ENCODE results near the gene SNIP1.
"Not testable (repeated sequence)": the region's sequence is repeated elsewhere in the genome, so short reads cannot be mapped to it uniquely, and the experiment has no call there.

SNIP1 gene

DNA sequence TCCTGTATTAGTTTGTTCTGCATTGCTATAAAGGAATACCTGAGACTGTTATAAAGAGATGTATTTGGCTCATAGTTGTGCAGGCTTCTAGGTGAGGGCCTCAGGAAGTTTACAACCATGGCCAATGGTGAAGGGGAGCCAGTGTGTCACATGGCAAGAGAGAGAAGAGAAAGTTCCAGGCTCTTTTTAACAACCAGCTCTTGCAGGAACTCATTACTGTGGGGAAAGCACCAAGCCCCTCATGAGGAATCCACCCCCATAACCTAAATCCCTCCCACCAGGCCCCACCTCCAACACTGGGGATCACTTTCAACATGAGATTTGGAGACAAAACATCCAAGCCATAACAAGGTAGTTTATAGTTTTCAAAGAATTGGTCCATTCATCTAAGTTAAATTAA is 34.5 kb downstream of the SNIP1 start:
- H4K8ac ChIP-seq (ENCODE audit: low read length): no peak overlapping the region
- no peaks in the 10 kb centered on the region for H3K27me3 ChIP-seq (ENCODE audit: control insufficient read depth in 1 of 2, insufficient read depth in 1 of 2, low read length in 2 of 2)

DNA sequence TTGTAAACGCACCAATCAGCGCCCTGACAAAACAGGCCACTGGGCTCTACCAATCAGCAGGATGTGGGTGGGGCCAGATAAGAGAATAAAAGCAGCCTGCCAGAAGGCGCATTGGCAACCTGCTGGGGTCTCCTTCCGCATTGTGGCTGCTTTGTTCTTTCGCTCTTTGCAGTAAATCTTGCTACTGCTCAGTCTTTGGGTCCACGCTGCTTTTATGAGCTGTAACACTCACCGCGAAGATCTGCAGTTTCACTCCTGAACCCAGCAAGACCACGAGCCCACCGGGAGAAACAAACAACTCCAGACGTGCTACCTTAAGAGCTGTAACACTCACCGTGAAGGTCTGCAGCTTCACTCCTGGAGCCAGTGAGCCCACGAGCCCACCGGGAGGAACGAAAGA is 35.2 kb downstream of the SNIP1 start:
- not testable (repeated sequence) for DNase-seq; H2BK12ac ChIP-seq (ENCODE audit: low read length in 2 of 2); H3K9me3 ChIP-seq (ENCODE audit: control insufficient read depth, low read length); H2BK120ac ChIP-seq (ENCODE audit: low read depth, low read length); H3K27ac ChIP-seq (ENCODE audit: low read length, poor library complexity, severe bottlenecking); H2BK15ac ChIP-seq (ENCODE audit: low read depth, poor library complexity, severe bottlenecking); H3K4ac ChIP-seq (ENCODE audit: low read depth in 1 of 2, low read length in 2 of 2); H3K27me3 ChIP-seq (ENCODE audit: control insufficient read depth in 1 of 2, insufficient read depth in 1 of 2, low read length in 2 of 2); H2AFZ ChIP-seq (ENCODE audit: low read depth, low read length); H3K23ac ChIP-seq (ENCODE audit: low read length in 2 of 2); H4K91ac ChIP-seq (ENCODE audit: low read length); H3K36me3 ChIP-seq (ENCODE audit: control insufficient read depth in 1 of 2, insufficient read depth in 2 of 2, low read depth in 1 of 2, low read length in 2 of 2); H3K4me3 ChIP-seq (ENCODE audit: insufficient read depth in 1 of 2, low read depth in 1 of 2, low read length in 2 of 2); H4K8ac ChIP-seq (ENCODE audit: low read length); H2AK5ac ChIP-seq (ENCODE audit: low read length, severe bottlenecking); H3K18ac ChIP-seq (ENCODE audit: low read depth in 1 of 2, low read length in 2 of 2); H2BK5ac ChIP-seq (ENCODE audit: low read depth, low read length, poor library complexity, severe bottlenecking); H3K14ac ChIP-seq (ENCODE audit: low read length in 2 of 2); H3K4me1 ChIP-seq (ENCODE audit: control insufficient read depth, insufficient read depth, low read depth, low read length); H3K9ac ChIP-seq (ENCODE audit: low read length); H3K79me1 ChIP-seq (replicated peaks; ENCODE audit: low read length, poor library complexity, severe bottlenecking); H3K4me2 ChIP-seq (ENCODE audit: low read length, poor library complexity, severe bottlenecking)
- WGBS: 75% methylated on average over 15 of the region's 15 CpGs

More for the DNA sequence above, 34.5 kb downstream of the SNIP1 start:
- no peaks in the 10 kb centered on the region for H3K36me3 ChIP-seq (ENCODE audit: control insufficient read depth in 1 of 2, insufficient read depth in 2 of 2, low read depth in 1 of 2, low read length in 2 of 2)
- H2BK5ac ChIP-seq (ENCODE audit: low read depth, low read length, poor library complexity, severe bottlenecking): no peak overlapping the region
- no peaks in the 10 kb centered on the region for H3K79me1 ChIP-seq (replicated peaks; ENCODE audit: low read length, poor library complexity, severe bottlenecking)
- H2BK120ac ChIP-seq (ENCODE audit: low read depth, low read length): no peak overlapping the region
- H2BK15ac ChIP-seq (ENCODE audit: low read depth, poor library complexity, severe bottlenecking): no peak overlapping the region
- no peak overlapping the region for H4K91ac ChIP-seq (ENCODE audit: low read length)
- no peaks in the 10 kb centered on the region for H3K4me1 ChIP-seq (ENCODE audit: control insufficient read depth, insufficient read depth, low read depth, low read length)
- no peaks in the 10 kb centered on the region for H3K9me3 ChIP-seq (ENCODE audit: control insufficient read depth, low read length)
- H2BK12ac ChIP-seq (ENCODE audit: low read length in 2 of 2): no peak overlapping the region
- no peak overlapping the region for H3K23ac ChIP-seq (ENCODE audit: low read length in 2 of 2)
- no peak overlapping the region for H3K9ac ChIP-seq (ENCODE audit: low read length)
- DNase-seq: no peak
- H3K4me3 ChIP-seq (ENCODE audit: insufficient read depth in 1 of 2, low read depth in 1 of 2, low read length in 2 of 2): no peak overlapping the region
- no peak overlapping the region for H3K27ac ChIP-seq (ENCODE audit: low read length, poor library complexity, severe bottlenecking)
- H2AK5ac ChIP-seq (ENCODE audit: low read length, severe bottlenecking): no peak overlapping the region
- no peak overlapping the region for H3K14ac ChIP-seq (ENCODE audit: low read length in 2 of 2)
- H3K4ac ChIP-seq (ENCODE audit: low read depth in 1 of 2, low read length in 2 of 2): no peak overlapping the region
- H3K18ac ChIP-seq (ENCODE audit: low read depth in 1 of 2, low read length in 2 of 2): no peak overlapping the region
- no peak overlapping the region for H3K4me2 ChIP-seq (ENCODE audit: low read length, poor library complexity, severe bottlenecking)
- H2AFZ ChIP-seq (ENCODE audit: low read depth, low read length): no peak overlapping the region

DNA sequence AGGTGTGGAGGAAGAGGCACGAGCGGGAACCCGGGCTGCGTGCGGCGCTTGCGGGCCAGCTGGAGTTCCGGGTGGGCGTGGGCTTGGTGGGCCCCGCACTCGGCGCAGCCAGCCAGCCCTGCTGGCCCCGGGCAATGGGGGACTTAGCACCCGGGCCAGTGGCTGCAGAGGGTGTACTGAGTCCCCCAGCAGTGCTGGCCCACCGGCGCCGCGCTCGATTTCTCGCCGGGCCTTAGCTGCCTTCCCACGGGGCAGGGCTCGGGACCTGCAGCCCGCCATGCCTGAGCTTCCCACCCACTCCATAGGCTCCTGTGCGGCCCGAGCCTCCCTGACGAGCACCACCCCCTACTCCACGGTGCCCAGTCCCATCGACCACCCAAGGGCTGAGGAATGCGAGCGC is 35.9 kb downstream of the SNIP1 start:
- not testable (repeated sequence) for H3K18ac ChIP-seq (ENCODE audit: low read depth in 1 of 2, low read length in 2 of 2); H3K9ac ChIP-seq (ENCODE audit: low read length); H3K36me3 ChIP-seq (ENCODE audit: control insufficient read depth in 1 of 2, insufficient read depth in 2 of 2, low read depth in 1 of 2, low read length in 2 of 2); H2BK120ac ChIP-seq (ENCODE audit: low read depth, low read length); H4K91ac ChIP-seq (ENCODE audit: low read length); H2BK5ac ChIP-seq (ENCODE audit: low read depth, low read length, poor library complexity, severe bottlenecking); H3K4me3 ChIP-seq (ENCODE audit: insufficient read depth in 1 of 2, low read depth in 1 of 2, low read length in 2 of 2); H2BK15ac ChIP-seq (ENCODE audit: low read depth, poor library complexity, severe bottlenecking); H3K27me3 ChIP-seq (ENCODE audit: control insufficient read depth in 1 of 2, insufficient read depth in 1 of 2, low read length in 2 of 2); H2AK5ac ChIP-seq (ENCODE audit: low read length, severe bottlenecking); H2AFZ ChIP-seq (ENCODE audit: low read depth, low read length); H3K4me2 ChIP-seq (ENCODE audit: low read length, poor library complexity, severe bottlenecking); H3K9me3 ChIP-seq (ENCODE audit: control insufficient read depth, low read length); DNase-seq; H3K4me1 ChIP-seq (ENCODE audit: control insufficient read depth, insufficient read depth, low read depth, low read length); H2BK12ac ChIP-seq (ENCODE audit: low read length in 2 of 2); H4K8ac ChIP-seq (ENCODE audit: low read length); H3K4ac ChIP-seq (ENCODE audit: low read depth in 1 of 2, low read length in 2 of 2); H3K23ac ChIP-seq (ENCODE audit: low read length in 2 of 2); H3K14ac ChIP-seq (ENCODE audit: low read length in 2 of 2); H3K27ac ChIP-seq (ENCODE audit: low read length, poor library complexity, severe bottlenecking); H3K79me1 ChIP-seq (replicated peaks; ENCODE audit: low read length, poor library complexity, severe bottlenecking)
- no CpG with 5 or more reads among the region's 31 CpGs for WGBS

DNA sequence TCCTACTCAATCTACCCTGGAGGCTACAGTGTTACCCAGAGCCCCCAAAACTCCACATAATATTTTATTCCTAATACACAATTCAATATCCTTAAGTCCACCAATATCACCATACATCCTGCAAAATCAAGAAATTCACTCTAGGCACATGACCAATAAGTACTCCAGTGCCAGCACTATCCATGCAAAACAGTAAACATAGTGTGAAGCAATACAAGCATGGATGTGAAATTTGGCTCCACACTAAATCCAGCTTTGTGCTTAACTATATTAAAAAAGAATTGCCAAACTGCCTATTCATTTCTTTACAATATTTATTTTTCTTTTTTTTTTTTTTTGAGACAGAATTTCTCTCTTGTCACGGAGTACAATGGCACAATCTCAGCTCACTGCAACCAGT is 36.5 kb downstream of the SNIP1 start:
- no peak overlapping the region for H3K18ac ChIP-seq (ENCODE audit: low read depth in 1 of 2, low read length in 2 of 2)
- H3K4me2 ChIP-seq (ENCODE audit: low read length, poor library complexity, severe bottlenecking): no peak overlapping the region
- peaks cover 2 to 6% of the 10 kb centered on the region in 2 experiments for H3K36me3 ChIP-seq (ENCODE audit: control insufficient read depth in 1 of 2, insufficient read depth in 2 of 2, low read depth in 1 of 2, low read length in 2 of 2)
- H2AFZ ChIP-seq (ENCODE audit: low read depth, low read length): no peak overlapping the region
- H3K23ac ChIP-seq (ENCODE audit: low read length in 2 of 2): no peak overlapping the region
- H2BK5ac ChIP-seq (ENCODE audit: low read depth, low read length, poor library complexity, severe bottlenecking): no peak overlapping the region
- WGBS: 97% methylated on average over 1 of the region's 1 CpG
- H3K4me3 ChIP-seq (ENCODE audit: insufficient read depth in 1 of 2, low read depth in 1 of 2, low read length in 2 of 2): no peak overlapping the region
- H2BK120ac ChIP-seq (ENCODE audit: low read depth, low read length): no peak overlapping the region
- H3K79me1 ChIP-seq (replicated peaks; ENCODE audit: low read length, poor library complexity, severe bottlenecking): peaks cover 5% of the 10 kb centered on the region
- no peak overlapping the region for H2BK12ac ChIP-seq (ENCODE audit: low read length in 2 of 2)
- no peaks in the 10 kb centered on the region for H3K9me3 ChIP-seq (ENCODE audit: control insufficient read depth, low read length)
- no peak for DNase-seq
- H3K27ac ChIP-seq (ENCODE audit: low read length, poor library complexity, severe bottlenecking): no peak overlapping the region
- H4K91ac ChIP-seq (ENCODE audit: low read length): no peak overlapping the region
- H3K9ac ChIP-seq (ENCODE audit: low read length): no peak overlapping the region
- no peak overlapping the region for H3K14ac ChIP-seq (ENCODE audit: low read length in 2 of 2)
- no peak overlapping the region for H2BK15ac ChIP-seq (ENCODE audit: low read depth, poor library complexity, severe bottlenecking)
- no peak overlapping the region for H3K4ac ChIP-seq (ENCODE audit: low read depth in 1 of 2, low read length in 2 of 2)
- H3K4me1 ChIP-seq (ENCODE audit: control insufficient read depth, insufficient read depth, low read depth, low read length): peaks cover 3% of the 10 kb centered on the region
- no peak overlapping the region for H2AK5ac ChIP-seq (ENCODE audit: low read length, severe bottlenecking)
- no peak overlapping the region for H4K8ac ChIP-seq (ENCODE audit: low read length)
- H3K27me3 ChIP-seq (ENCODE audit: control insufficient read depth in 1 of 2, insufficient read depth in 1 of 2, low read length in 2 of 2): no peaks in the 10 kb centered on the region
